Large intestine (tissue), 1 donor: ENCODE data around the gene TBC1D2B. TPM values are rescaled to one million over a fixed set of nuclear protein-coding genes. Genes with fewer than 3 reads are reported as not detected.

Experiments
- polyA plus RNA-seq: library from polyadenylated mRNA; unstranded; fragments of 120-200 nt; gene quantifications from one replicate; pipeline ENCODE4 v1.2.1, GENCODE V29; 2013

Gene TBC1D2B
- polyA plus RNA-seq, 1 donor = 44.6 TPM

Other genes with a start within 250 kb of the TBC1D2B start
- 2.6 TPM for gene SH2D7, start 14.8 kb upstream of the TBC1D2B start, polyA plus RNA-seq
- gene CIB2, start 53.7 kb upstream of the TBC1D2B start, polyA plus RNA-seq = 151 TPM
- gene IDH3A, start 71.7 kb upstream of the TBC1D2B start, polyA plus RNA-seq = 113 TPM
- gene ACSBG1, start 156.9 kb upstream of the TBC1D2B start, polyA plus RNA-seq = 1.1 TPM
- 27.3 TPM for gene DNAJA4, start 186.9 kb upstream of the TBC1D2B start, polyA plus RNA-seq
- gene SKIC8, start 221.9 kb upstream of the TBC1D2B start, polyA plus RNA-seq = 65.9 TPM